Superior temporal gyrus (tissue), 1 donor: ENCODE measurements around the gene NEDD4L.
"Not testable (repeated sequence)": the region's sequence is repeated elsewhere in the genome, so short reads cannot be mapped to it uniquely, and the experiment has no call there.

Experiments
- DNase-seq: peaks from one replicate; pipeline ENCODE4 v3.0.0-alpha.2; 2016; ENCODE audit errors: extremely low spot score

The NEDD4L gene

DNA sequence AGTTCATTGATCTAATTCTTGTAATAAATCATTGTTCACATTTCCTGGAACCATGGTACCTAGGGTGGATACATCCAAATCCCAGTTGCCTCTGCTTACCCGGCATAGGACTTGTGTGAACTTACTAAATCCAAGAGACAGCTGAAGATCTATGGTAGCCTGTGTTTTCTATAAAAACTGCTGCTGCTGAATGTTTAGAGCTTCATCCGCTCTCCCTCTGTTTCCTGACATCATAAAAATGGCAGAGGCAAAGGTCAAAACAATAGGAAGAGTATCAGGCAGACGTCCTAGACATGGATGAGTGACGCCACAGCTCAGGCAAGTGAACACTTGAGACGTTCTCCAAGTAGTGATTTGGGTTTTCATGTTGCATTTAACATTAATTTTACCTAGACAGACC lies 326.6 kb downstream of the NEDD4L start:
- no peak for DNase-seq

DNA sequence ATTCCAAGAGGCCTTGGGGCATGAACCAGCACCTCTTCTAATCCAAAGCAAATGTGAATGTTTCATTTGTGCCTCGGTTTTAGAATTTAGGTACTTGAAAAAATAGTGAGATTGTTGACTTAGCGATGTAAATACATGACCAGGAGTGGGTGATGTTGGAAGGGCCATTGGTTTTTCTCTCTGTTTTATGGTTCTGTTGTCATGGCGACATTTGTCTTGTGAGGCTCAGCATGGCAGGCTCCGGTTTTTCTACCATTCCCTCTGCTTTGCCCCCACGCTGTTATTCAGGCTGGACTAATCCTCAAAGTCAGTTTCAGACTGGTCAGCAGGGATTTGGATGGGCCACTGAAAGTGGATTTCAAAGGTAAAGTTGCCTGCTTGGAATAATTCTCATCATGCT lies 329.5 kb downstream of the NEDD4L start:
- DNase-seq, result no peak

DNA sequence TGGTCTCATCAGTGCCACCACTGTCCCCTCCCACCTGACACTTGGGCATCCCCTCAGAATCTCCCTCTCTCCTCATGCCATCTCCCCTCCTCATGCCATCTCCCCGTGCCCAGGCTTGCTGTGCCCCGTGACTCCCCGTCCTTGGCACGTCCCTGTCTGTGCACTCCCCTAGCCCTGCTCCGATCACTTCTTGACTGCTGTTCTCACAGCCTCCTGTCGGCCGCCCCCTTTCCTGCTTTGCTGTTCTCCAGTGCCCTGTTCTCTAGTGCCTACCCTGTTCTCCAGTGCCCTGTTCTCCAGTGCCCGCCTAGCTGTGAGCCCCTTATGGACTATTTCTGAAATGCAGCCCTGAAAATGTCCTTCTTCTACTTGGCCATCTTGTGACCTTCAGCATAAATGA lies 331.0 kb downstream of the NEDD4L start:
- no peak for DNase-seq

DNA sequence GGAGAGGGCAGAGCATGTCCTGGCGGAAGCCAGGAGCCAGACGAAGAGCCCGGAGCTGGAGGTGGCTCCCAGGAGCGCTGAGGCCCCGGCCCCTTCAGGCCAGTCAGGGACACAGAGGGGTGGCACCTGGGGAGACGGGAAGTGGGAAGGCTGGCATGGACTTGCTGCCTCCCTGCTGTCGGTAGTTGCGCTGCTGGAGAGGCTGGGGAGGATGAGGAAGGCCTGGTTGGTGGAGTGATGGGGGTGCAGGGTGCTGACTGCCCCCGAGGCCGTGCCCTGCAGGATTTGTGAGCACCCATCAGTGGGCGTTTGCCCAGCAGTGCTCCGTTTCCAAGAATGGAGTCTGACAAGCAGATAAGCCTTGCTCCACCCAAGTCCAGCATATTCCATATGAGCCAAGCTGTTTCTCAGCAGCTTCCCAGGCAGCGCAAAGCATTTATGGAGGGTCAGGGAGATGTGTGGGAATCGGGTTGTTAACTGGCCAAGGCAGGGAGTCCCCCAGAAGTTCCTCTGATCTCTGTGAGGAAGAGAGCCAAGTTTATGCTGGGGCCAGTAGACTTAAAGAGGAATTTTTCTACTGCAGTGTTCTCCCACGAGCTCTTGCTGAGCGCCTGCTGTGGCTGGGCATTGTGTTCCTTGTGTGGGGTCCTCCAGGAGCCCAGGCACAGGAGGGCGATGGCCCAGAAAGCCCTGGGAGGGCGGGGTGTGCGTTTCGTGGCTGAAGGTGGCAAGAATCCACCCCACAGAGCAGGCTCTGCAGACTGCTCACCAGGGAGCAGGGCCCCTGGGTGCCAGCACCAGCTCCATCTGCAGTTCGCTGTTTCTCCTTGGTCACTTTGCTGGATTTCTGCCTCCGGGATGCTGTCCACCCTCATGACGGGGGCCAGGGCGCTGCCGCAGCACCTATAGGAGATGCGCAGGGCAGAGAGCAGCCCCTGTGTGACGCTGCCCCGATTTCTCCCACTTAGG lies 334.7 kb downstream of the NEDD4L start:
- DNase-seq, result no peak

DNA sequence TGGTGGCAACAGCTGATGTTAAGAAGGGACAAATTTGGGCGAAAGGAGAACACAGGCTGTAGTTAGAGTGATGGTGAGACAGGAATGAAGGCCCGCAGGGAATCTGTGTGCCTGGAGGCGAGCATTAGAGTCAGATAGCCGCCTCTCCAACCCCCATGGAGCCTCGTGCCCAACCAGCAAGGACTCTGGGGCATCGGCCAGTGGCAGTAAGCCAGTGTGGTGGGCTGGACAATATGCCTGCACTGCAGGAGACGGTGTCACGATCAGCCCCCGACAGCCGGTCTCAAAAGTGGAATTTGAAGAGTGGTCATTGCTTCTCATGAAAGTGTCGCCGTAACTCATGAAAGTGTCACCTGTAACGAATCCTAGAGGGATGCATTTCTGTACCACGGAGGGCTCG lies 335.4 kb downstream of the NEDD4L start:
- DNase-seq, result no peak

DNA sequence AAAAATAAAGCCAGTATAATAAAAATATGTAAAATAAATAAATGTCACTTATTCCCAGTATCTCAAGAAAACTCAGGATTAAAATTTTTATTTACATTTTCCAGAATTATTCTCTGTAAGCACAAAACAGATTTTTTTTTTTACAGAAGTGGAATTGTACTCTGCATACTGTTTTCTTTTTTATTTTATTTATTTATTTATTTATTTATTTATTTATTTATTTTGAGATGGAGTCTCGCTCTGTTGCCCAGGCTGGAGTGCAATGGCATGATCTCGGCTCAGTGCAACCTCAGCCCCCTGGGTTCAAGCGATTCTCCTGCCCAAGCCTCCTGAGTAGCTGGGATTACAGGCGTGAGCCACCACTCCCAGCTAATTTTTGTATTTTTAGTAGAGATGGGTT lies 336.1 kb downstream of the NEDD4L start:
- not testable (repeated sequence) for DNase-seq

DNA sequence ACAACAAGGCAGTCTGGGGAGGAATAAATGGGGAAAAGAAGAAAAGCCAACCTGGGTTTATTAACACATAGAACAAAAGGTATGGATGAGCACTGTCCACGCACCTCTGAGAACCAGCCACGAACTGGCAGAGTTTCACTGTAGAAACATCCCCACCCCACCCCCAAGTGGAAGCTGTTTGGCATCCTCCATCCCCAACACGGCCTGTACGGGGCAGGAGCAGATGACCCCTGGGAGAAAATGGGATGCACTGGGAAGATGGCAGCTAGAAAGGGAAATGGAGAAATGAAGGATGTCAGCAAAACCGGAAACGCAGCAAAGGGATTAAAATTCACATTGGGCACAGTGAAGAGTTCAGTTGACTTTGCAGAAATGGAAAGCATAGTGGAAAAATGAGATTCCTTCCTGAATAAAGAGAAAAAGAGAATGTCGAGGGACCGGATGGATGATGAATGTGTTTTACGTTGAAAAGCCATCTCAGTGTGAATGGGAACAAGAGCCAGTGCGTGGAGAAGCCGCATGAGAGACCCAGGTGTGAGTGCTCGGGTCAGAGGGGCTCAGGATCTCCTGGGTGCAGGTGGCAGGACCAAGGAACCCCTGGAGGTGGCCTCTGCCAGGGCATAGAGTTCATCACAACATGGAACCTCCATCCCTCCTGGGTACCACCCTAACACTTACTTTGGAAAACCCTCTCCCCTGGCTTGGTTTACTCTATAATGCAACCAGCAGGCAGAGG lies 337.8 kb downstream of the NEDD4L start:
- no peak for DNase-seq

DNA sequence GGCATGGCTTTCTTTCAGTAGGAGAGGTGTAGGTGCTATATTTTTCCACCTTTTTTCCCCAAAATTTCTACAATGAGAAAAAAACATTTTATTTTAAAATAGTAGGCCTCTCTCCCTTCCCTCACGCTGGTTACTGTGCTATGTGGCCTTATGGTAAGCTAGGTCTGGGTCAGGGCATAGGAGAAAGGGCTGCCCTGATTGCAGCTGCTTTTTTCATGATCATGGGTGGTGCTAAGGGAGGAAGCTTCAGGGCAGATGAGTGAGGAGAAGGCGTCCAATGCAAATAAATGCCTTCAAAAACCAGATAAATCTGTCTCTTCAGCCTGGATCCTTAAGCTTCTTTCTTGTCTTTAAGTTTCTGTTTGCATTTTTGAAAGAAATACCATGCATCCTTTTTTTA lies 338.4 kb downstream of the NEDD4L start:
- DNase-seq, result no peak

DNA sequence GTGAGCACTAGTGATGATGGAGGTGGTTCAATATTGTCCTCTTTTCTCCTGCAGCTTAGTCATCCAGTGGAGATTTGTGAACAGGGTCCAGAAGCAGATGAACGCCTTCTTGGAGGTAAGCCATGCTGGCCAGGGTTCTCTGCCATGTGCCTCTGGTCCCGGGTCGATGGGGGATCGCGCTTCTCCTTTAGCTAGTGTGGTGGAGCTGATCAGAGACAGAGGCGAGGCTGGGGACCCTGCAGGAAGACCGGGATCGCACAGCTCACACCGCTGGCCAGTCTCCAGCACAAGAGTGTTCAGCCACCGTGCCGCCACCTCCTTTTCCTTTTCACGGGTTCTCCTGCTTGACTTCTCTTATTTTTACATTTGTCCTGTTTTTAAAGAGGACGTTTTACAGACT lies 341.4 kb downstream of the NEDD4L start:
- DNase-seq, result no peak

DNA sequence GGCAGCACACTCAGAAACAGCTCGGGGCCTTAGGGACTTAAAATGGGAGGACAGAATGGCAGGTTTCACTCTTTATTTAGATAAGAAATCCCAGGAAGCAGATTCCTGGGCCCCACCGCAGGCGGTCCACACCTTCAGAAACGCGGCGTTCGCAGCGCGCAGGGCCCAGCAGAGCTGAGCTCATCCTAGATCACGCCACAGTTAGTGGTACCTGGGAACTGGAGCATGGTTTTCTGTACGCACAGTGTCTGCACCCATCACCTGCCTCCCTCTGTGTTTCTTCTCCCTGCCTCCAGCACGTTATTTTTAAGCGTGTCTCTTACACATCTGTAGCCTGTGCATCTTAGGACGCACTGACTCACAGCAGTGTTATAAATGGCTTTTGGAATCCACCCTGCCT lies 342.8 kb downstream of the NEDD4L start:
- DNase-seq, result peak; percentile 57

DNA sequence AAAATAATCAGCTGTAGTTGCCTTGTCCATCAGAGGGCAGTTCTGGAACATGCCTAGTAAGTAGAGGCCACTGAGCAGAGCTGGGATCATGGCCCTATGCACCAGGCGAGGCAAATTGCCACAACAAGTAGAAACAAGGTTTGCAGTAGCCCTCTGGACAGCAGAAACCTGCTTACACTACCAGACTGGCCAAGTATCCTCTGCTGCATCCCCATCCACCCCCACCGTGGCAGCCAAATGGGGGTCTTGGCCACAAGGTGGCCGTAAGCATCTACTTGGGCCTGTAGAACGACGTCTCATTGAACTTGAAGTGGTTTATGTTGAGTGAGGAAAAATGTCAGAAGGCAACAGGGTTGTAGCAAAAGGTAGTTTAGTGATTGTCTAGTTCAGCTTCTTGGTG lies 343.7 kb downstream of the NEDD4L start:
- no peak for DNase-seq

DNA sequence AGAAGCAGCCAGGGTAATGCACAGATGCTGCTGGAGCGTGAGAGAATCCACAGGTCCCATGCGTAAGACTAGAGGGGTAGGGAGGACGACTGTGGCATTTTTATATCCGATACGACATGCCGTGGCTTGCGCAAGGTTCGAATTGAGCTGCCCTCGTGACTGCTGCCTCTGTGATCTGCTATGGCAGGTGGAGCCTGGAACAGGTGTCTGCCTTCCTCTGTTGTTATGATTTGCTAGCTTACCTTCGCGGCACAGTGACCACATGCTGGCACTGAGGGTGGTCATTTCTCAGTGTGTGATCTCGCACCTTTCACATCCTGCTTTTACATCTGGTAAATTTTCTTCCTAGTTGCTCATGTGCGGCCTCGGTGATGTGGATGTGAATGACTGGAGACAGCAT lies 344.7 kb downstream of the NEDD4L start:
- no peak for DNase-seq

DNA sequence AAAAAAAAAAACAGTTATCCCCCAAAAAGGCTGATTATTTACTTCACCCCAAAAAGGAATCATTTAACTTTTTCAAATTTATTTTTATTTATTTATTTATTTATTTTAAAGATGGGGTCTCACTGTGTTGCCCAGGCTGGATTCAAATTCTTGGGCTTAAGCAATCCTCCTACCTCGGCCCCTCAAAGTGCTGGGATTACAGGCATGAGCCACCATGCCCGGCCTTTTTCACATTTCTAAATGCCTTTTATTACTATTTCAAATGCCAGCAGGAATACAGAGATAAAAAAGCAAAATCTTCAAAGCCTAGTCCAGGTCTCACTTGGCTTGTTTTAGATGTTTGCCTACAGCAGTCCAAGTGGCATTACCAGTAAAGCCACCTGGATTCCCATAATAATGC lies 345.7 kb downstream of the NEDD4L start:
- no peak for DNase-seq

DNA sequence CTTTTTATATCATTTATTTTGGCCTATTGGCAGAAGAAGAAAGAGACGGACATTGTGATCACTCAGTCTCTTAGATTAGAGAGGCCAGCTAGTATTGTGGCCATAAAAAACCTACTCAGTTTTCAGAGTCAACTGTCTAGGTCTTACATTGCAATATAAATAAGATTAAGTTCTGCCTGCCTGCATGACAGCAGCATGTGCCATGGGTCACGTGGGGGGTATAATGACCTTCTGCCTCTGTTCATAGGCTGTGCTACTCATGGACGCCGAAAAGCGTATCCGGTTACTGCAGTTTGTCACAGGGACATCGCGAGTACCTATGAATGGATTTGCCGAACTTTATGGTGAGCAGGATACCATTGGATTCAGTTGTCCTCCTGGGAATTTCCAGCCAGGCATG lies 346.4 kb downstream of the NEDD4L start:
- DNase-seq, result no peak

DNA sequence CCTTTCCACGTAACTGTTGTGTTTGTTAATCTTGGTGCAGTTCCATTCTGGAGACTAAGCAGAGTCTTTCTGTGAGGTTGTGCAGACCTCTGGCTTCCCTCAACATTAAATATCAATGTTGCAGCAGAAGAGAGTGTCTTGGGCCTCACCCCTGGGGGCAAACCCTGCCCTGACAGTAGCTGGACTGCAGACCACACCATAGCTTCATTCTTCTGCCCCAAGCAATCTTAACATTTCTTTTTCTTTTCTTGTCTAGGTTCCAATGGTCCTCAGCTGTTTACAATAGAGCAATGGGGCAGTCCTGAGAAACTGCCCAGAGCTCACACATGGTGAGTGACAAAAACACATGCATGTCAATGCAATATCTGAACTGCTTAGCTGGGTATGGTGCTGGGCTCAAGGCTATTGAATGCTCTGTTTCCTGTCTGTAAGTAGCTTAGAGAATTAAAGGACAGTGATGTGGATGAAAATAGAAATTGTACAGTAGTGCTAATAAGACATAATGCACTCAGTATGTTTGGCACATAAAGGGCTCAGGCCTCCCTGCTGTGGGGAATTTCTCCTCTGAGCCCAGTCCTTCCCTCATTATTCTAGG lies 347.3 kb downstream of the NEDD4L start:
- DNase-seq, result no peak

DNA sequence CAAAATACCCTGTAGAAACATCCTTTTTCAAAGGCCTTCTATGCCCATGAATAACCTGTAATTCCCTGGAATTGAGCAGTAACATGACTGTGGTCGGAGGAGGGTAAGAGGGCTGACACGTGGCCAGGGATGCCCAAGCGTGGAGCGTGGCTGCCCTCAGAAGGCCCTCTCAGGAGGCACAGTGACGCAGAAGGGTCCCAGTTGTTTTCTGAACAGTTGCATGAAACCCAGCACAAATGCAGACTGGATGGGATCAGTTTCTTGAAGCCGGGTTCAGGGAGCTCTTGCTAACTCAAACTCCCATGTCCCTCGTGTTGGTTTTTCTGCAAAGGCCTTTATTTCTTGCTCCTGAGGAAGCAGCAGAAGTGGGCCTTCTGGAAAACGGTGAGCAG lies 347.9 kb downstream of the NEDD4L start:
- no peak for DNase-seq

DNA sequence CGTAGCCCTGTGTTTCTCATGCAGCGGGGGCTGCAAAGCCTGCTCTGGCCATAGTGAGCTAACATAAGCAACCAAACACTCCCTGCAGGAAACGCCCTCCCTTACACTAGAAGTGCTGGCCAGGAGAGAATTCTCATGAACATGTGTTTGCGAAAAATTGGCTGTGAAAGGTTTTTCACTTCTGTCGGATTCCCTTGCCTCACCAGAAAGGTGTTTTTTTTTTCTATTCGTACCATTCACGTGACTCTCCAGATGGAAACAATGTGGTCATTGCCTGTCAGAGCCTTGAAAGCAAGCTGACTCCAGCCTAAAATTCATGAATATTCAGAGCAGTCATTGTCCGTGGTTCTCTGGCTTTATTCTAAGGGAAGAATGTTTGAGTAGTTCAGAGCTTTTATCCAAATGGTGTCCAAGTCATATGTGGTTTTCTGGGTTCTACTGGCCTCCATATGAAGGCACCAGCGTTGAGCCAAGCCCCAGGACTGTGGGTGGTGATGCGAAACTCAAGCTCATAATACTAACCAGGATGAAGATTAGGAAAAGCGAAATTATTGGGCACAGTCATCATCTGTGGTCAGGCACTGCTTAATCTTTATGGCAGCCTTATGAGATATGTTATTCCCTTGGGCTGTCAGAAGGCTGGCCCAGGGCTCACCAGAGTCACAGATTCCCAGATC lies 348.4 kb downstream of the NEDD4L start:
- peak; percentile 76 for DNase-seq

DNA sequence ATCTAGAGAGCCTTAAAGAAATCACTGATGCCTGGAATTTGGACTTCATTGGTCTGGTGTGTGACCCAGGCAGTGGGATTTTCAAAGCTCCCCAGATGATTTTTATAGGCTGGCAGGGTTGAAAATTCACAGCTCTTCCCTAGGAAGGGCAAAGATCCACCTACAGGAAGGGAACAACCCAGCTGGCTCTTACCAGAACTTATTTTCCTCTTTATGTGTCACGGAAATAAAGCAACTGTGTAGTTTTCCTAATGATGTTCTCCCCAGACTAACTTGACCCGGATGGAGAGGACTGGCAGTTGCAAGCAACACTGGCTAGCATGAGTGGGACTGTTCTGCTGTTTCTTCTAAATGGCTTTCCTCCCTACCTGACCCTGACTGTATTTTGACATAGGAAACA lies 349.3 kb downstream of the NEDD4L start:
- no peak for DNase-seq

DNA sequence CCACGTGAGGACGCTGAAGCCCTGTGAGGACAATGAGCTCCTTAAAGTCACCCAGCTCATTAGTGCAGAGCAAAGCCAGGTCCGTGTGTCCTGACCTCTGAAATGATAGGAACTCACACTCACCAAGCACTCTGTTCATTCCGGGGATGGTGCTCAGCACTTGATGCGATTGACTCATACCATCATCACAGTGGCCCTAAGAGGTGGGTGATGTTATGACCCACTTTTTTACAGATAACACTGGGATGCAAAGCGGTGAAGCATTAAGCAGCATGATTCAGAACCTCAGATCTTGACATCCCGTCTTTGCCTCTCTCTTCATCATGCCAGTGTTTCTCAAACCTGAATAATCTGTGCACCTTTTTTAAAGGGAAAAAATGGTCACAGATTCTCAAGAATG lies 350.0 kb downstream of the NEDD4L start:
- no peak for DNase-seq

DNA sequence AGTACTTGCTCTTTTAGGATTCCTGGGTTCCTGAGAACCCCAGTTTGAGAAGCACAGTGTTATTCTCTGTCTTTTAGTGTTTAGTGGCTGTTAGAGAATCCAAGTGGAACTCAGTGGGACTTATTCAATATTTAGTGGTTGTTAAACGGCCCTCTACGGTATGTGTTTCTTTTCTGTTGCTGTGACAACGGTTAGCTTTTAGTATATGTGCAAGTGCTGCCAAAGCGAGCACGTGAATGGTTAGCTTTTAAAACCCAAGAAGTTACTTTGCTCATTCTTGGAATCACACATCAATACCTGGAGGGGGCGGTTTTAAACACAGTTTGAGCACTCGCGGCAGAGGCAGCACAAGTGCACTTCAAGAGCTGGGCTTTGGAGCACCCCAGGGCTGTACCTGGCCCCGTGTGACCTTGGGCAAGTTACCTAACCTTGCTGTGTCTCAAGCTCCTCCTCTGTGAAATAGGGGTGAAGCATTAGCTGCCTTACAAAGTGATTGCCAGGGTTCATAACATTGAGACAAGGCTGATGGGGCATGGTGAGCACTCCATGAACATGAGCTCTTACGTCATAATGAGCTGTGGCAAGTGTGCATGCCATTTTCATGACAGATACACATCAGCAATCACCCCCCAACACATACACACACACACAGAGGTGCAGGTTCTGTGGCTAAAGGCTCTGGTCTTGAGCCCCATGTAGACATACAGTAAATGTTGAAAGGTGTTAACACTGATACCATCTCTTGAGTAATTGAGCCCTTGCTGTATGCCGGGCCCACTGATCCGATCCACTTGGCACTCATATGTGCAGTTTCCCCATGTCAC lies 350.8 kb downstream of the NEDD4L start:
- no peak for DNase-seq

DNA sequence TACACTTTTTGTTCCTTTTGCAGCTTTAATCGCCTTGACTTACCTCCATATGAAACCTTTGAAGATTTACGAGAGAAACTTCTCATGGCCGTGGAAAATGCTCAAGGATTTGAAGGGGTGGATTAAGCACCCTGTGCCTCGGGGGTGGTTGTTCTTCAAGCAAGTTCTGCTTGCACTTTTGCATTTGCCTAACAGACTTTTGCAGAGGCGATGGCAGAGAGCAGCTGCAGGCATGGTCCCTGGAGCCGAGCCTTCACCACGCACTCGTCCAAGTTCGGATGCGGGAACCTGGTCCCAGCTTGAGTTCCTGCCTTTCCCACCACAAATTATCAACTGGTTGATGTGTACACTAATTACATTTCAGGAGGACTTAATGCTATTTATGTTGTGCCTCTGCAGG lies 352.1 kb downstream of the NEDD4L start:
- no peak for DNase-seq
